CD14-positive monocyte (primary cell): Measurements from ENCODE around the gene RPP21. TPM values are rescaled to one million over a fixed set of nuclear protein-coding genes. Genes with fewer than 3 reads are reported as not detected.

Experiments
- DNase-seq, 3 donors: peaks; one replicate each; pipeline ENCODE4 v3.0.0-alpha.2; 2011 to 2022
- H2AFZ ChIP-seq: 2 replicates; pipeline ENCODE4 v1.6.0; 2012; ENCODE audit warnings: mild to moderate bottlenecking, low read depth, low read length, inconsistent platforms; ENCODE audit not compliant: insufficient read depth, poor library complexity, severe bottlenecking
- H3K27ac ChIP-seq, 2 donors: 1 replicate in 1 of 2; 2 replicates in 1 of 2; pipeline ENCODE4 v1.5.1; 2012 to 2013; ENCODE audit warnings: low read length in 2 of 2, control low read depth in 1 of 2, inconsistent platforms in 1 of 2, low read depth in 1 of 2, mild to moderate bottlenecking in 1 of 2
- H3K27me3 ChIP-seq, 2 donors: one replicate each; pipeline versions ENCODE4 v1.6.0 to v1.6.1; 2011 to 2013; ENCODE audit warnings: low read length in 2 of 2; ENCODE audit not compliant: control insufficient read depth in 2 of 2, insufficient read depth in 2 of 2
- H3K36me3 ChIP-seq, 2 donors: replicated peaks in 1 of 2; 1 replicate in 1 of 2; 2 replicates in 1 of 2; pipeline versions ENCODE4 v1.5.1 to v1.6.1; 2012 to 2013; ENCODE audit warnings: low read length in 2 of 2, control low read depth in 1 of 2, inconsistent platforms in 1 of 2, mild to moderate bottlenecking in 1 of 2; ENCODE audit not compliant: insufficient read depth in 2 of 2, control insufficient read depth in 1 of 2
- H3K4me1 ChIP-seq, 2 donors: 1 replicate in 1 of 2; 2 replicates in 1 of 2; pipeline versions ENCODE4 v1.5.1 to v1.6.1; 2012 to 2013; ENCODE audit warnings: low read length in 2 of 2, control low read depth in 1 of 2, inconsistent platforms in 1 of 2, mild to moderate bottlenecking in 1 of 2, moderate library complexity in 1 of 2; ENCODE audit not compliant: insufficient read depth in 2 of 2, control insufficient read depth in 1 of 2
- H3K4me2 ChIP-seq: replicated peaks from 2 replicates; pipeline ENCODE3; 2012; ENCODE audit warnings: low read length, moderate library complexity, mild to moderate bottlenecking; ENCODE audit not compliant: poor library complexity, severe bottlenecking; ENCODE audit errors: extremely low read depth
- H3K4me3 ChIP-seq, 3 experiments: fragments of 200-600 bp in 1 of 3; sonication (generic) in 1 of 3; replicated peaks in 1 of 3; 1 replicate in 2 of 3; 2 replicates in 1 of 3; pipeline ENCODE4 v1.5.1; 2011 to 2013; ENCODE audit warnings: low read length in 3 of 3, mild to moderate bottlenecking in 3 of 3, control low read depth in 2 of 3, low read depth in 2 of 3, inconsistent platforms in 1 of 3, moderate library complexity in 1 of 3
- H3K79me2 ChIP-seq: 2 replicates; pipeline ENCODE4 v1.6.0; 2012; ENCODE audit warnings: mild to moderate bottlenecking, control low read depth, inconsistent platforms, low read length, moderate library complexity; ENCODE audit not compliant: insufficient read depth
- H3K9ac ChIP-seq: 2 replicates; pipeline ENCODE4 v1.6.0; 2017; ENCODE audit warnings: low read length, mild to moderate bottlenecking; ENCODE audit not compliant: insufficient read depth, poor library complexity, severe bottlenecking
- H3K9me3 ChIP-seq, 2 donors: replicated peaks in 1 of 2; 1 replicate in 1 of 2; 2 replicates in 1 of 2; pipeline versions ENCODE4 v1.5.1 to v1.6.1; 2012 to 2013; ENCODE audit warnings: low read length in 2 of 2, control low read depth in 1 of 2; ENCODE audit not compliant: control insufficient read depth in 1 of 2, insufficient read depth in 1 of 2
- H4K20me1 ChIP-seq: 2 replicates; pipeline ENCODE4 v1.6.0; 2012; ENCODE audit warnings: mild to moderate bottlenecking, low read length, control low read depth, moderate library complexity; ENCODE audit not compliant: insufficient read depth
- H3K27ac Mint-ChIP-seq, 7 donors: one replicate each; pipeline ENCODE4 v1.8.0; 2020; ENCODE audit warnings: mild to moderate bottlenecking in 7 of 7, mixed read lengths in 7 of 7, moderate library complexity in 6 of 7, inconsistent platforms in 2 of 7
- H3K27me3 Mint-ChIP-seq, 3 donors: one replicate each; pipeline ENCODE4 v1.8.0; 2021 to 2022; ENCODE audit warnings: low read depth in 3 of 3, mild to moderate bottlenecking in 3 of 3, mixed read lengths in 3 of 3, moderate library complexity in 3 of 3, inconsistent platforms in 1 of 3
- H3K36me3 Mint-ChIP-seq, 2 donors: one replicate each; pipeline ENCODE4 v1.8.0; 2020; ENCODE audit warnings: mixed read lengths in 2 of 2, inconsistent platforms in 1 of 2, mild to moderate bottlenecking in 1 of 2
- H3K4me1 Mint-ChIP-seq: one replicate; pipeline ENCODE4 v1.8.0; 2020; ENCODE audit warnings: mild to moderate bottlenecking, mixed read lengths
- H3K4me3 Mint-ChIP-seq, 2 donors: one replicate each; pipeline ENCODE4 v1.8.0; 2020; ENCODE audit warnings: mild to moderate bottlenecking in 2 of 2, mixed read lengths in 2 of 2, moderate library complexity in 1 of 2
- H3K9me3 Mint-ChIP-seq, 7 donors: one replicate each; pipeline ENCODE4 v1.8.0; 2020 to 2022; ENCODE audit warnings: mixed read lengths in 7 of 7, mild to moderate bottlenecking in 6 of 7, moderate library complexity in 6 of 7, inconsistent platforms in 2 of 7
- WGBS: methylation state at CpG from one replicate; pipeline ENCODE4 v1.1.5; 2013; ENCODE audit warnings: missing lambda C conversion rate; ENCODE audit not compliant: insufficient coverage; 5-methylcytosine and 5-hydroxymethylcytosine counted together
- intact Hi-C, 2 donors: fragments of 100-400 bp; cut with micrococcal nuclease; formaldehyde crosslinking; loops; one replicate each; pipeline versions ENCODE4 v1.15.0 to v1.15.1; 2023
- polyA plus RNA-seq, 3 donors: library from polyadenylated mRNA; depleted of rRNA in 1 of 3; unstranded in 2 of 3; stranded (reverse) in 1 of 3; fragments of 300-500 nt in 2 of 3; fragments of >200 nt in 1 of 3; fragmentation: Illumina TruSeq in 2 of 3; gene quantifications; 1 replicate in 2 of 3; 2 replicates in 1 of 3; pipeline ENCODE4 v1.2.3, GENCODE V29; 2012 to 2021
- TF ChIP-seq, protein P1 (sequence below): fragments of 200-600 bp; IDR thresholded peaks from one replicate; pipeline ENCODE4 v1.8.0; 2022; ENCODE audit warnings: antibody characterized with exemption, mild to moderate bottlenecking

The RPP21 gene
- polyA plus RNA-seq, 3 donors, result 59.2 to 63.6 (median 59.5) TPM

- Mint-ChIP-seq H3K36me3 (peaks cover 49 to 53% of the 10 kb centered on the region in 2 donors), H3K4me1 (no peaks in the 10 kb centered on the region), H3K9me3 (peaks cover 5 to 33% (median 14%) of the 10 kb centered on the region in 7 donors), H3K27ac (no peak overlapping the region), H3K27me3 (peaks cover 0 to under 1% (median 0%) of the 10 kb centered on the region in 3 donors), H3K4me3 (no peak overlapping the region)
- TF ChIP-seq, protein P1, sequence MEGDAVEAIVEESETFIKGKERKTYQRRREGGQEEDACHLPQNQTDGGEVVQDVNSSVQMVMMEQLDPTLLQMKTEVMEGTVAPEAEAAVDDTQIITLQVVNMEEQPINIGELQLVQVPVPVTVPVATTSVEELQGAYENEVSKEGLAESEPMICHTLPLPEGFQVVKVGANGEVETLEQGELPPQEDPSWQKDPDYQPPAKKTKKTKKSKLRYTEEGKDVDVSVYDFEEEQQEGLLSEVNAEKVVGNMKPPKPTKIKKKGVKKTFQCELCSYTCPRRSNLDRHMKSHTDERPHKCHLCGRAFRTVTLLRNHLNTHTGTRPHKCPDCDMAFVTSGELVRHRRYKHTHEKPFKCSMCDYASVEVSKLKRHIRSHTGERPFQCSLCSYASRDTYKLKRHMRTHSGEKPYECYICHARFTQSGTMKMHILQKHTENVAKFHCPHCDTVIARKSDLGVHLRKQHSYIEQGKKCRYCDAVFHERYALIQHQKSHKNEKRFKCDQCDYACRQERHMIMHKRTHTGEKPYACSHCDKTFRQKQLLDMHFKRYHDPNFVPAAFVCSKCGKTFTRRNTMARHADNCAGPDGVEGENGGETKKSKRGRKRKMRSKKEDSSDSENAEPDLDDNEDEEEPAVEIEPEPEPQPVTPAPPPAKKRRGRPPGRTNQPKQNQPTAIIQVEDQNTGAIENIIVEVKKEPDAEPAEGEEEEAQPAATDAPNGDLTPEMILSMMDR, result no peak
- H3K79me2 ChIP-seq, result no peaks in the 10 kb centered on the region
- WGBS, result no CpG with 5 or more reads among the region's 2 CpGs
- peaks cover 3 to 16% of the 10 kb centered on the region in 2 donors for H3K9me3 ChIP-seq
- peaks cover 0 to 54% of the 10 kb centered on the region in 2 donors for H3K36me3 ChIP-seq
- no peaks in the 10 kb centered on the region for H3K27me3 ChIP-seq
- H3K27ac ChIP-seq, result no peak overlapping the region
- DNase-seq, result no peak
- no peaks in the 10 kb centered on the region for H3K4me1 ChIP-seq
- H2AFZ ChIP-seq, result no peak overlapping the region
- H3K4me3 ChIP-seq, result no peak overlapping the region
- H3K9ac ChIP-seq, result no peak overlapping the region
- H3K4me2 ChIP-seq, result no peak overlapping the region
- intact Hi-C loops, result no loop called here
- H4K20me1 ChIP-seq, result peaks cover 55% of the 10 kb centered on the region
Measured at GRCh38 chr6:30304002-30304401, 41.0 kb upstream of the RPP21 start.

DNA sequence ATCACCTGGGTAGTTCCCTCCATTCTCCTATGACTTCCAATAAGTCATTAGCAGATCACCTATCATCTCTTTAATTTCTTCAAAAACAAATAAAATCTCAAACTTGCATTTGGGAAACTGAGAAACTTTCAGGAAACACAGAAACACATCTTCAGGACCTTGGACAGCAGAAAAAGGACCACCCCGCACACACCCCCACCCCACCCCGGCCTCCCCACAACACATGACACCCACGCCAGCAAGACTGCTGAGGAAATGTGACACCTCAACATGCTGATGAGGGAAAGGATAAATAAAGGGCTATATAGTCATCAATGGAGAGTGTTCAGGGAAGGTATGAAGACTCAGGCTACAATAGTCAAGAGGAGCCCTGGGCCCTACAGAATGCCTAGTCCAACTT is 33.9 kb upstream of the RPP21 start:
- no peaks in the 10 kb centered on the region for H3K27me3 ChIP-seq
- no peaks in the 10 kb centered on the region for H3K9me3 Mint-ChIP-seq
- H3K36me3 ChIP-seq, result peaks cover 17 to 62% of the 10 kb centered on the region in 2 donors
- peaks cover 92% of the 10 kb centered on the region for H4K20me1 ChIP-seq
- no peak overlapping the region for H3K27ac ChIP-seq
- no peak for DNase-seq
- H3K4me2 ChIP-seq, result no peak overlapping the region
- H3K4me3 ChIP-seq, result no peak overlapping the region
- H3K27ac Mint-ChIP-seq, result no peak overlapping the region
- WGBS, result no CpG with 5 or more reads among the region's 3 CpGs
- TF ChIP-seq, protein P1, result no peak
- H3K36me3 Mint-ChIP-seq, result peaks cover 54 to 60% of the 10 kb centered on the region in 2 donors
- no peak overlapping the region for H3K9ac ChIP-seq
- H3K9me3 ChIP-seq, result no peaks in the 10 kb centered on the region
- no peaks in the 10 kb centered on the region for H3K4me1 ChIP-seq
- peaks cover 7% of the 10 kb centered on the region for H3K4me1 Mint-ChIP-seq
- peaks cover 0 to 3% (median 0%) of the 10 kb centered on the region in 3 donors for H3K27me3 Mint-ChIP-seq
- no peak overlapping the region for H3K4me3 Mint-ChIP-seq
- no peak overlapping the region for H2AFZ ChIP-seq
- H3K79me2 ChIP-seq, result peaks cover 11% of the 10 kb centered on the region
- intact Hi-C loops, result no loop called here
